NCI-H69 (cell line): Measurements from ENCODE around the gene TSPYL4.
A peak's percentile ranks its signal among the peaks of the same experiment; 100 is the strongest.

Source experiments
- DNase-seq: peaks from one replicate; lab custom pipeline; 2025; lab: John Stamatoyannopoulos, UW

TSPYL4 gene

GRCh38 chr6:116229287-116229913 lies 24.5 kb downstream of the TSPYL4 start:
- peak; percentile 95 for DNase-seq

DNA sequence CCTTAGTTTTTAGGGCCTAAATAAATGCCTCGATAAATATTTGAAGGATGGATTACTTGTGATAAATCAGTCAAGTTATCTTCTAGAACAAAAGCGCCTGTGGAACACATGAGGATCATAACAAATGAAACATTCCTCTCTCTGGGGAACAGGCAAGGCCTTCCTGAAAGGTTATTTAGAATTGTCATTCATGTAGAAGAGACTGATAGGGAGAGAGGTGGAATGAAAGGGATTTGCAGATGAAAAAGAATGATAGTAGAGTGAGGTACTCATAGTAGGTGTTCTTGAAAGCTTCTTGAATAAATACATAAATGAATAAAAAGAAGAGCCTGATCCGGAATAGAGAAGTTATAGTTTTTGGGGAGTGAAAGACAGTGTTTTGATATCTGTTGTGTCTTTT lies 30.5 kb downstream of the TSPYL4 start:
- DNase-seq: no peak

- no peak for DNase-seq
Measured at GRCh38 chr6:116221911-116222310, 32.0 kb downstream of the TSPYL4 start.

DNA sequence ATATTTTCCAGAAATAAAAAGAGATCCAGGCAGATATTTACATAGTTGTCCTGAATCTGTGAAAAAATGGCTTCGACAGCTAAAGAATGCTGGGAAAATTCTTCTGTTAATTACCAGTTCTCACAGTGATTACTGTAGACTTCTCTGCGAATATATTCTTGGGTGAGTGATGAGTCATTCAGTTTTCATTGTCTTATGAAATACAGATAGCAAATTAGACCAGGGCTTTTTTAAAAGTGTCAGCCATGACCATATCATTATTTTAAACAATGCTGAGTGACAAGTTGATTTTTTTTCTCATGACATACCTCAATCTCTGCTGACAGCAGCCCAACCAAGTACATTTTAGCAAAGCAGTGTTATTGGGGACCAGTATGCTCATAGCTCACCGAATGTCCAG lies 32.8 kb downstream of the TSPYL4 start:
- no peak for DNase-seq

GRCh38 chr6:116218866-116219265 lies 35.0 kb downstream of the TSPYL4 start:
- no peak for DNase-seq

DNA sequence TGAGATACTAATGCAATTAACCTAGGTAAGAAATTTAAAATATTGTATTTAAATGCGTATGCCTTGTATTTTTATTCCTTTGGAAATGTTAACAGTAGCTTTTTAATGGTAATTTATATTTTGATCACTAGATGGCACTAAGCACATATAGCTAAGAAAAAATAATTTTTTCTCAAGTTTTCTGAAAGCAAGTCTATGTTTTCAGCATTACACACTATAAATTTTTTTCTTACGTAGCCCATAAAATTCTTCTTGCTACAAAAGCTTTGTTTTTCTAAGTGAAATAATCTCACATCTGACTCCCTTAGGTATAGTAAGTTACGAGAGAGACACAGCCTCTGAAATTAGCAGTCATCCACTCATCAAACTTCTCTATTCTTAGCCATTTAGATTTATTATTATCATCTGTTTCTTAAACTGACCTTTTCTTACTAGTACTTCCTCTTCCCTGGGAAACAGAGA lies 35.7 kb downstream of the TSPYL4 start:
- DNase-seq: peak; percentile 16

GRCh38 chr6:116217069-116217468 lies 36.8 kb downstream of the TSPYL4 start:
- DNase-seq: peak; percentile 19

DNA sequence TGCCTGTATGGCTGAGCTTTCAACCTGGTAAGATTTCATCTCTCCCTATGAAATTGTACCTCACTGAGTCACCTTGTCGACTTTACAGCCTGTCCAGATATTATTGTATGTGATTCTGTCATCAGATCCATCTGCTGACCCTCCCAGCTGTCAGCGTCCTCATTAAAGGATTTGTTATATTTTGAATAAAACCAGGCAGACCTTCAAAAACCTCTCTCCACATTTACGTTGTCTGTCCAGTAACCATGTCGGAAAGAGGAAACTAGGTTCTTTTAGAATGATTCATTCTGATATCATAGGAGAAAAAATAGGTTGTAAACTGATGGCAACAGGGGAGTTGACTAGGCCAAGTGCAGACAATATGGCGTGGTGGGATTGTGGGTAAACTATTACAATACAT lies 38.5 kb downstream of the TSPYL4 start:
- DNase-seq: no peak

DNA sequence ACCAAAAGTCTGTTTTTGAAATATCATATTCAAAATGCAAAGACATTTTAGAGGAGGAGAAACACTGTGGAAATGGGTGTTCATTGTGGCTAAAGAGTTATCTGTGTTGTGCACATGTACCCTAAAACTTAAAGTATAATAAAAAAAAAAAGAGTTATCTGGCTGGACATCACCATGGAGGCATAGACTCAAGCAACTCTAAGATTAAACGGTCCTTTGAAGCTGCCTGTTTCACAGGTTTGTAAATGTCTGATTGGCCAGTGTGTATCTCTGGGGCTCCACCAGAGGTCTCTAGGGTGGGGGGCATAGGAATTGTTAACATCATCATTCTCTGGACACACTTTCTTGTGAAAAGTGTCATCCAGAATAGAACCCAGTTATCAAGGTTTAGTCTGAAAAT lies 39.2 kb downstream of the TSPYL4 start:
- no peak for DNase-seq

DNA sequence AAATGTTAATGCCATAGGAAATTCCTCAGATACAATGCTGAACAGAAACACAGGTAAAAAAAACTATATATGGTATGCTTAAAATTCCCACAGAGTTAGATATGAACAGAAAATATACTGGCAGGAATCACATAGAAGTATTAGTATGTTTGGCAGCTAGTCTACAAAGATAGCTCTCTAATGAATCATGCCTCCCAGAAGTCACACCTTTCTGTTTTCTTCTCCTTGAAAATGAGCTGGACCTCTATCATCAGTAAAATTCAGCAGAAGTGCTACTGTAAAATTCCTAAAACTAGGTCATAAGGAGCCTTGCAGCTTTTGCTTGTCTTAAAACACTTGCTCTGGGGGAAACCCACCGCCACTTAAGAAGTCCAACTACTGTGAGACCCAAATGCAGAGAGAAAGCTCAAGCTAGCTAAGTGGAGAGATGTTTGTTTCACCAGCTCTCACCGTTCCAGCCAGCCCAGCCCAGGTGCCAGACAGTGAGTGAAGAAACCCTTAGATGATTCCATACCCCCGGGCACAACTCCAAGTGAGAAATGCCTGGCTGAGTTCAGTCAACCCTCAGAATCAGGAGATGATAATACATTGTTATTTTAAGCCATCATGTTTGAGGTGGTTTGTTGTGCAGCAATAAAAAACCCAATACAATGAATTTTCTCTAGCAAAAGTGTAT lies 43.0 kb downstream of the TSPYL4 start:
- DNase-seq: peak; percentile 57

DNA sequence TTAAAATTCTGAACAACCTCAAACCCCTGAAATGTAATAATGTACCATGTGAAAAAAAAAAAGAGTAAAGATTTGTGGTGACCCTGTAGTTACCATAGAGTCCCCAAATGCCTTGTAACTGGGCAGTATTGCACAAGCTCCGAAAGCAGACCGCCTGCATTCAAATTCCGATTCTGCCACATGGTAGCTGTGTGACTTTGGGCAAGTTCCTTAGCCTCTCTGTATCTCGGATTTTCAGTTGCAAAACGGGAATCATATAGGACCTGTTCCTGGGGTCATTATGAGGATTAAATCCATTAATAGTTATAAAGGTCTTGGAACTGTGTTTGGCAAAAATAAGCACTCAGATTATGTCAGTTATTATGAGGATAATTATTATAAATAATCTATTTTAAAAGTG lies 43.6 kb downstream of the TSPYL4 start:
- DNase-seq: no peak

DNA sequence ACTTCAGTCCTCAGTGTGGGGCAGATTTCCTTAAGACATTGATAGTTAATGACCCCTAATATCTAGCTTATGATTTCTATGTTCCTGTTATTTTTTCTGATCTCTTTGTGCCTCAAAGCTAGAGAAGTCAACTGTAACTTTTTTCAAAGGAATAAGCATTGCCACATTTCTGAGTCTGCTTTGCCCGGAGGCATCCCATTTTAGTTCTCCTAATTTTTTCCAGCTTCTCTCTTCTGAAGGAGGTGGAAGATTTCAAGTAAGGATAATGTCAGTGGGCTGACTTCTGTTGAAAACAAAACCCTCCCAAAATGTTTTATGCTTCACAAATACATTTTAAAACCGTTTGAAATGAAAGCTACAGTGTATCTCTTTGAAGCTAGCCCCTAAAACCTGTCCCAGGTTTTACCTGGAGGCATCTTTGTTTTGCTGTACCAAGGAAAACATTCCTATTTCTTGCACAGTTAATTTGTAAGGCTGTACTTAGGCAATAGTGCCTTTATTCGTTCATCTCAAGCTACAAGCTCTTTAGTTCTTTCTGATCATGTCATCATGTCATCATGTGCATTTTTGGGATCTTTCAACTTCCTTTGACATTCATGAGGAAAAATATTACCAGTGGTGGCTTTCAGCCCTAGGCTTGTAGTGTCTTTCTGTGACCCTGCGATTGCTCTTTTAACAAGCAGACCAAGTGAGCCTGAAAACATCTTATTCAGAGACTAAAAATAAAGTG lies 45.7 kb downstream of the TSPYL4 start:
- DNase-seq: no peak

- no peak for DNase-seq
Measured at GRCh38 chr6:116206231-116206903, 47.5 kb downstream of the TSPYL4 start.

GRCh38 chr6:116205281-116205680 lies 48.6 kb downstream of the TSPYL4 start:
- no peak for DNase-seq

GRCh38 chr6:116201538-116201937 lies 52.3 kb downstream of the TSPYL4 start:
- no peak for DNase-seq

DNA sequence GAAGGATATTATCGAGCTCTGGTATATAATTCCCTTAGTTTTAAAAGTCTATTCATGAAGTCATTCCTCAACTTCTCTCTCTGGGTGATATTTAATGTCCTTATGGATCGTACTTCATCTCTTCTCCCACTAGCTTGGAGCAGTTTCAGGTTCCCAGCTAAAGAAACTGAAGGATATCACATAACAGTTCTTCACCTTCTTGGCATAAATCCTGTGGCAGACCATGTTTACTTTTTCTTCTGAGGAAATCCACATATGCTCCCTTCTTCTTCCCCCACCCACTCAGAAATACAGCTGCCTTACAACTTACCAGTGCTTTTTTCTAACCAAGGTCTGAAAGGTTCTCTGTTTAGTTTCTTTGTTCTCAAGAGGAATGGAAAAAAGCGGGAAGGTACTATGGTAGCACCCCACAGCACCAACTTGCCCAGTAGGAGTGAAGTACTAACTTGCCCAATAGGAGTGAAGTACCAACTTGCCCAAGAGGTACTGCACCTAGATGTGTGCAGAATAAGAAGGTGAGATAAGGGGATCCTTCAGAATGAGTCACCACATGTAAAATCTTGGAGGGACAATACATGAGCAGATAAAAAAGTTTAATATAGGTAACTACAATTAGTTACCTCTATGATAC lies 53.1 kb downstream of the TSPYL4 start:
- DNase-seq: peak; percentile 35
